Astrocyte (in vitro differentiated cells and primary cell): ENCODE data around the gene AKAP12. TPM values are rescaled to one million over a fixed set of nuclear protein-coding genes. Genes with fewer than 3 reads are reported as not detected.
A peak's percentile ranks its signal among the peaks of the same experiment; 100 is the strongest.

Source experiments
- DNase-seq: peaks from one replicate; pipeline ENCODE4 v3.0.0-alpha.2; 2010; ENCODE audit warnings: low read depth
- FAIRE-seq: peaks from 2 replicates; lab custom pipeline; 2011; peaks lifted over from hg19 to GRCh38; lab: Jason Lieb, UNC
- H2AFZ ChIP-seq: 2 replicates; pipeline ENCODE4 v1.6.0; 2012; ENCODE audit warnings: low read depth, low read length, inconsistent platforms
- H3K27ac ChIP-seq: 2 replicates; pipeline ENCODE4 v1.5.1; 2011; ENCODE audit warnings: low read depth, low read length, inconsistent platforms
- H3K27me3 ChIP-seq: 2 replicates; pipeline ENCODE4 v1.6.0; 2011; ENCODE audit warnings: low read length, inconsistent platforms; ENCODE audit not compliant: insufficient read depth
- H3K36me3 ChIP-seq: 2 replicates; pipeline ENCODE4 v1.5.1; 2011; ENCODE audit warnings: low read length, inconsistent platforms; ENCODE audit not compliant: insufficient read depth
- H3K4me1 ChIP-seq: 2 replicates; pipeline ENCODE4 v1.5.1; 2011; ENCODE audit warnings: low read length, inconsistent platforms; ENCODE audit not compliant: insufficient read depth
- H3K4me2 ChIP-seq: 2 replicates; pipeline ENCODE4 v1.6.0; 2012; ENCODE audit warnings: low read length, inconsistent platforms
- H3K4me3 ChIP-seq: 2 replicates; pipeline ENCODE4 v1.5.1; 2011; ENCODE audit warnings: low read depth, mild to moderate bottlenecking, low read length, inconsistent platforms; ENCODE audit not compliant: insufficient read depth
- H3K79me2 ChIP-seq: 2 replicates; pipeline ENCODE4 v1.6.0; 2012; ENCODE audit warnings: mild to moderate bottlenecking, low read length, inconsistent platforms; ENCODE audit not compliant: insufficient read depth
- H3K9ac ChIP-seq: 2 replicates; pipeline ENCODE4 v1.6.0; 2012; ENCODE audit warnings: mild to moderate bottlenecking, low read length, inconsistent platforms
- H3K9me3 ChIP-seq: 2 replicates; pipeline ENCODE4 v1.5.1; 2012; ENCODE audit warnings: low read depth, mild to moderate bottlenecking, low read length, inconsistent platforms; ENCODE audit not compliant: insufficient read depth
- H4K20me1 ChIP-seq: 2 replicates; pipeline ENCODE4 v1.6.0; 2012; ENCODE audit warnings: low read length, inconsistent platforms; ENCODE audit not compliant: insufficient read depth
- H3K27ac Mint-ChIP-seq: one replicate; pipeline ENCODE4 v1.8.0; 2021; ENCODE audit warnings: mild to moderate bottlenecking, mixed read lengths; ENCODE audit not compliant: unreplicated experiment
- H3K27me3 Mint-ChIP-seq: one replicate; pipeline ENCODE4 v1.8.0; 2021; ENCODE audit warnings: low read depth, mixed read lengths; ENCODE audit not compliant: unreplicated experiment
- H3K36me3 Mint-ChIP-seq: one replicate; pipeline ENCODE4 v1.8.0; 2021; ENCODE audit warnings: low read depth, mixed read lengths; ENCODE audit not compliant: unreplicated experiment
- H3K4me1 Mint-ChIP-seq: one replicate; pipeline ENCODE4 v1.8.0; 2021; ENCODE audit warnings: low read depth, mixed read lengths; ENCODE audit not compliant: unreplicated experiment
- H3K4me3 Mint-ChIP-seq: one replicate; pipeline ENCODE4 v1.8.0; 2021; ENCODE audit warnings: mild to moderate bottlenecking, moderate library complexity, mixed read lengths; ENCODE audit not compliant: unreplicated experiment
- H3K9me3 Mint-ChIP-seq: one replicate; pipeline ENCODE4 v1.8.0; 2021; ENCODE audit warnings: mild to moderate bottlenecking, mixed read lengths; ENCODE audit not compliant: unreplicated experiment
- CTCF ChIP-seq: IDR thresholded peaks from 2 replicates; pipeline ENCODE4 v1.5.1; 2011; ENCODE audit warnings: low read depth, mild to moderate bottlenecking, inconsistent platforms, low read length, moderate library complexity; ENCODE audit not compliant: insufficient read depth
- EZH2 ChIP-seq: IDR thresholded peaks from 2 replicates; pipeline ENCODE4 v1.6.1; 2012; ENCODE audit warnings: mild to moderate bottlenecking, low read length, inconsistent platforms; ENCODE audit not compliant: insufficient read depth
- total RNA-seq: library from RNA; stranded (reverse); gene quantifications from 2 replicates; pipeline ENCODE4 v1.2.1, GENCODE V29; 2021

Gene AKAP12
- total RNA-seq, 1 donor from 2014 or later: 115 TPM

GRCh38 chr6:151265282-151265681 lies 25.5 kb downstream of the AKAP12 start:
- H3K9me3 Mint-ChIP-seq: no peaks in the 10 kb centered on the region
- Histone ChIP-seq H3K27me3 (no peaks in the 10 kb centered on the region), H3K9ac (no peak overlapping the region), H3K9me3 (no peaks in the 10 kb centered on the region), H3K27ac (no peak overlapping the region), H3K4me2 (no peak overlapping the region), H3K4me1 (peaks cover 5% of the 10 kb centered on the region), H4K20me1 (peaks cover 44% of the 10 kb centered on the region), H3K79me2 (peaks cover 98% of the 10 kb centered on the region), H3K4me3 (no peak overlapping the region), H3K36me3 (peaks cover 2% of the 10 kb centered on the region), H2AFZ (no peak overlapping the region)
- peaks cover 3% of the 10 kb centered on the region for H3K36me3 Mint-ChIP-seq
- no peak for DNase-seq
- peaks cover 5% of the 10 kb centered on the region for H3K4me1 Mint-ChIP-seq
- H3K27me3 Mint-ChIP-seq: no peaks in the 10 kb centered on the region
- no peak for FAIRE-seq
- H3K27ac Mint-ChIP-seq: no peak overlapping the region
- TF ChIP-seq EZH2: no peak
- TF ChIP-seq CTCF: no peak
- H3K4me3 Mint-ChIP-seq: no peak overlapping the region

- peaks cover 100% of the 10 kb centered on the region for H3K79me2 ChIP-seq
- FAIRE-seq: no peak
- no peak overlapping the region for H2AFZ ChIP-seq
- Mint-ChIP-seq H3K27me3 (no peaks in the 10 kb centered on the region), H3K4me1 (peaks cover 6% of the 10 kb centered on the region), H3K36me3 (no peaks in the 10 kb centered on the region), H3K4me3 (no peak overlapping the region), H3K9me3 (no peaks in the 10 kb centered on the region), H3K27ac (no peak overlapping the region)
- H3K4me3 ChIP-seq: no peak overlapping the region
- no peak for TF ChIP-seq CTCF
- TF ChIP-seq EZH2: no peak
- H4K20me1 ChIP-seq: peaks cover 42% of the 10 kb centered on the region
- H3K36me3 ChIP-seq: no peaks in the 10 kb centered on the region
- H3K9ac ChIP-seq: no peak overlapping the region
- H3K27me3 ChIP-seq: no peaks in the 10 kb centered on the region
- no peak overlapping the region for H3K4me2 ChIP-seq
- H3K27ac ChIP-seq: no peak overlapping the region
- peak; percentile 81 for DNase-seq
- H3K9me3 ChIP-seq: no peaks in the 10 kb centered on the region
- H3K4me1 ChIP-seq: peaks cover 4% of the 10 kb centered on the region
These were observed 29.7 kb downstream of the AKAP12 start for GRCh38 chr6:151269321-151269995.

DNA sequence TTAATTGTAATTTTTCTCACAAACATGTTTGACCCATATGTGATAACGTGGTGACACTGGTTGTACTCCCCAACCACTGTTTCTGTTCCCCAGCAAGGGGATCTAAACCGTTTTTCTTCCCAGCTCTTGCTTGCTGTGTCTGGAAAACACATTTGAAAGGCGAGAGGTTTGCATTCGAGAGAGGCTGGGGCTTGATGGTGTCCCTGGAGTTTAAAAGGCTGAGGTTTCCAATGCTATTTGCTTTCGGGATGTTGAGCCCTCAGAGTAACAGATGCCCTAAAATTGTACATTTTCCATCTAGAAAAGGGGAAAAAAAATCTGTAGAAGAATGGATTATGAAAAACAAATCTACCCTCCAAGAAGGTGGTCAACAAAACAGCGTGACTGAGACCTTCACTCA lies 35.4 kb downstream of the AKAP12 start:
- Histone ChIP-seq H2AFZ (no peak overlapping the region), H3K27me3 (no peaks in the 10 kb centered on the region), H3K4me2 (no peak overlapping the region), H3K79me2 (peaks cover 99% of the 10 kb centered on the region), H3K36me3 (no peaks in the 10 kb centered on the region), H3K9me3 (no peaks in the 10 kb centered on the region), H4K20me1 (peaks cover 39% of the 10 kb centered on the region), H3K4me3 (no peak overlapping the region), H3K4me1 (peaks cover 13% of the 10 kb centered on the region), H3K27ac (no peak overlapping the region), H3K9ac (no peak overlapping the region)
- no peaks in the 10 kb centered on the region for H3K9me3 Mint-ChIP-seq
- H3K27ac Mint-ChIP-seq: no peak overlapping the region
- H3K27me3 Mint-ChIP-seq: no peaks in the 10 kb centered on the region
- no peak for TF ChIP-seq EZH2
- peaks cover 17% of the 10 kb centered on the region for H3K4me1 Mint-ChIP-seq
- no peak for DNase-seq
- FAIRE-seq: no peak
- H3K4me3 Mint-ChIP-seq: no peak overlapping the region
- no peaks in the 10 kb centered on the region for H3K36me3 Mint-ChIP-seq
